Pancreas (tissue), 10 donors: ENCODE measurements around the gene PSMA6. TPM values are rescaled to one million over a fixed set of nuclear protein-coding genes. Genes with fewer than 3 reads are reported as not detected.

ENCODE experiments used
- ATAC-seq, 4 donors: fragments of 200-7000 bp; cut with Tn5 transposase; one replicate each; pipeline versions ENCODE4 v1.8.0 to v1.9.1; 2020; ENCODE audit warnings: mild to moderate bottlenecking in 4 of 4, moderate library complexity in 4 of 4
- DNase-seq, 6 donors: peaks; one replicate each; pipeline ENCODE4 v3.0.0-alpha.2; 2020
- FAIRE-seq: peaks from 2 replicates; lab custom pipeline; 2012; peaks lifted over from hg19 to GRCh38; lab: Jason Lieb, UNC
- H3K27ac ChIP-seq, 4 donors: fragments of 200-600 bp; sonication (generic); 1 replicate in 3 of 4; 2 replicates in 1 of 4; pipeline versions ENCODE4 v1.5.0 to v1.8.0; 2020
- H3K27me3 ChIP-seq, 4 donors: fragments of 200-600 bp; one replicate each; pipeline ENCODE4 v1.8.0; 2021
- H3K36me3 ChIP-seq, 3 donors: fragments of 200-600 bp; sonication (generic) in 1 of 3; one replicate each; pipeline versions ENCODE4 v1.5.0 to v1.8.0; 2020 to 2021
- H3K4me1 ChIP-seq, 3 donors: fragments of 200-600 bp; one replicate each; pipeline ENCODE4 v1.8.0; 2021
- H3K4me3 ChIP-seq, 4 donors: fragments of 200-600 bp; sonication (generic) in 2 of 4; one replicate each; pipeline versions ENCODE4 v1.5.0 to v1.8.0; 2020 to 2021
- H3K9me3 ChIP-seq, 4 donors: fragments of 200-600 bp; one replicate each; pipeline ENCODE4 v1.8.0; 2021
- CTCF ChIP-seq, 4 donors: fragments of 200-600 bp; sonication (generic) in 3 of 4; IDR thresholded peaks; one replicate each; pipeline versions ENCODE4 v1.5.0 to v1.8.0; 2021; ENCODE audit warnings: antibody characterized with exemption in 4 of 4
- WGBS, 2 donors: extraction: QIAGEN DNeasy Blood & Tissue Kit; methylation state at CpG; one replicate each; pipeline ENCODE4 v1.1.7; 2013; 5-methylcytosine and 5-hydroxymethylcytosine counted together
- intact Hi-C, 3 donors: fragments of 100-400 bp; cut with DNase I; formaldehyde crosslinking; loops; one replicate each; pipeline versions ENCODE4 v1.11.1 to v1.14.2; 2022
- polyA plus RNA-seq, 2 donors: library from polyadenylated mRNA; stranded (reverse); fragments of 200-250 nt; gene quantifications; one replicate each; pipeline ENCODE4 v1.2.3, GENCODE V29; 2013
- total RNA-seq, 6 donors: library from RNA; stranded (reverse); fragmentation: NEBNext Ultra II Directional in 4 of 6; extraction: Animal tissue kit (Norgen Biotek cat#: 25700) in 4 of 6; gene quantifications; one replicate each; pipeline versions ENCODE4 v1.2.1 to v1.2.4, GENCODE V29; 2021 to 2023
- donor health status: healthy with polysubstance abuse.
- donor health status: DM: no; HTN: no; CAD: no; lungs with moderate emphysema.
- donor health status: DM: no; HTN: no; CAD: no.
- donor health status: control.
- donor health status: control.
- donor health status: Bipolar disorder and iron deficiency.
- donor health status: DM: yes; HTN: yes; CAD: no.
- donor health status: DM: no; HTN: no; CAD: no.
- donor health status: DM: no; HTN: no; CAD: no.
- donor health status: DM: yes; HTN: yes; CAD: no.

The PSMA6 gene
- total RNA-seq (10 to 100 TPM; 41.4 to 71.3 (median 58.4) TPM), polyA plus RNA-seq (10 to 100 TPM; 41.2 to 83.3 TPM)

DNA sequence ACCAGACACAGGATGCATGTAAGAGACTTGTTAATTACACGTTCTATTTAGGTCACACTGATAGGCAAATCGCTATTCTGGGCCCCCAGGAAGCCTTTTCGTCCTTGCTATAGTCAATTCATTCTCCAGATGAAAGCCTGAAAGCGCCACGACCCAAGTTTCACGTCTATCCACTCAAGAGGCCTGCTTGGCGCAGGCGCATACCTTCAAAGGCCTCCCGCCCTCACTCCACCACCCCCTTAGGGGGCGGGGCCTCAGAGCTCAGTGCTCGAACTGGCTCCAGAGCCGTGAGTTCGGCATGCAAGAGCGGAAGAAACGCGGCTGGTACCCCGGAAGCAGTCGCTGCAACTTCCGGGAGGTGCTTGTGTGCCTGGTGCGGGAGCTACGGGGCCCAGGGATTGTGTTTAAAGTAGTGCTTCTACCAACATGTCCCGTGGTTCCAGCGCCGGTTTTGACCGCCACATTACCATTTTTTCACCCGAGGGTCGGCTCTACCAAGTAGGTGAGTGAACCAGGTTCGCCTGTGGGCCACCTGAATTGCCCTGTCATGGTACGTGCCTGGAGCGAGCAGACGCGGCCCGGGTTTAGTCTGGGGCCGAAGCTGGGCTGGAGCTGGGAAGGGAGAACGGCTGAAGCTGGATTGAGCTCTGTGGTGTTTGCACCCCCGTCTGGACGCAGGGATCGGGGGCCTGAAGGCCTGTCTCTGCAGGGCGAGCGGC is at the start of gene PSMA6:
Gene PSMA6 (plus strand): TSS at position 332 of the 719 bp plus-strand sequence. CDS start 95 bp downstream, at position 427.
- TF ChIP-seq CTCF (IDR thresholded peaks at IDR 0.05): no peak
- Histone ChIP-seq H3K27ac (peak within 1 kb of the TSS; percentile 51 to 84 (median 70)), H3K4me3 (peak within 1 kb of the TSS; percentile 64 to 98 (median 70)), H3K36me3 (no peaks in the 10 kb centered on the region), H3K9me3 (no peaks in the 10 kb centered on the region), H3K4me1 (peaks cover 0 to 33% (median 15%) of the 10 kb centered on the region in 3 donors), H3K27me3 (no peaks in the 10 kb centered on the region)
- intact Hi-C loops: no loop called here
- ATAC-seq: peak; percentile 98 to 99 (median 99)
- peak; percentile 84 for FAIRE-seq
- WGBS, 2 donors: 0% methylated on average over 40 of the region's 40 CpGs
- DNase-seq: peak; percentile 97 to 99 (median 99)

DNA sequence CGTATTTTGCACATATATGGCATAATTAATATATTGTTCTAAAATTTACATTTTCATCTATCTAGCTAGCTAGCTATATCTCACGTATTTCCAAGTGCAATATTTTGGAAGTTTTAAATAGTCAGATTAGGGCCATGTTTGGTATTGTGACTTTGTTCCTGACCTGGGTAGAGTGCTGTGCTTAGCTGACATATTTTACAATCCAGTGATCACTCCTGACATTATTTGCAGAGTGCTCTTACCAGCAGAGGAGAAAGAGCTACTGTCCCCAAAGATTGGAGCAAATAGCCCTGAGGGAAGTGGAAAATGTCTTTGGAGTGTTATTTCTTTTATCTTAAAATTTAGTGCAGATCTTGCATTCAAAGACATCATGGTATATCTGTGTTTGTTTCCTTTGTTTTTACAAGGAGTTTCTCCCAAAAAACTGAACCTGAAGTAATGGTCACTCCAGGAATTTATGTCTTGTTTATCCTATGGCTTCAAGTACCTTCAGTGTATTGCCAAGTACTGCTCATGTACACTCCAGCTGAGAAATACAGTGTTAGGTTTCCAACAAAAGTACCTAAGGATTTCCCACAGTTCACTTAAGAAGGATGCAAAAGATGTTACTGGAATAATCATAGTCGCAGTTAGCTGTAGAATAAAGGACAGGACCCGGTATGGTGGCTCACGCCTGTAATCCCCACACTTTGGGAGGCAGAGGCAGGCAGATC is 49.4 kb upstream of the PSMA6 start:
- no peak overlapping the region for H3K4me3 ChIP-seq
- H3K4me1 ChIP-seq: no peaks in the 10 kb centered on the region
- no peaks in the 10 kb centered on the region for H3K27me3 ChIP-seq
- FAIRE-seq: no peak
- no peak for DNase-seq
- WGBS, 2 donors: 91 to 93% methylated on average over 5 of the region's 5 CpGs
- TF ChIP-seq CTCF (IDR thresholded peaks at IDR 0.05): no peak
- H3K9me3 ChIP-seq: no peaks in the 10 kb centered on the region
- intact Hi-C loops: no loop called here
- H3K27ac ChIP-seq: no peak overlapping the region
- peak in 1 of 4 donors; percentile 60 for ATAC-seq
- H3K36me3 ChIP-seq: no peaks in the 10 kb centered on the region

GRCh38 chr14:35243956-35244355 is 48.2 kb upstream of the PSMA6 start:
- no peaks in the 10 kb centered on the region for H3K36me3 ChIP-seq
- no peak for TF ChIP-seq CTCF (IDR thresholded peaks at IDR 0.05)
- no peak overlapping the region for H3K4me3 ChIP-seq
- no peaks in the 10 kb centered on the region for H3K9me3 ChIP-seq
- ATAC-seq (no peak), DNase-seq (no peak), FAIRE-seq (no peak)
- no peak overlapping the region for H3K27ac ChIP-seq
- intact Hi-C loops: no loop called here
- H3K4me1 ChIP-seq: no peaks in the 10 kb centered on the region
- H3K27me3 ChIP-seq: no peaks in the 10 kb centered on the region
- WGBS, 2 donors: 76 to 90% methylated on average over 2 of the region's 2 CpGs

DNA sequence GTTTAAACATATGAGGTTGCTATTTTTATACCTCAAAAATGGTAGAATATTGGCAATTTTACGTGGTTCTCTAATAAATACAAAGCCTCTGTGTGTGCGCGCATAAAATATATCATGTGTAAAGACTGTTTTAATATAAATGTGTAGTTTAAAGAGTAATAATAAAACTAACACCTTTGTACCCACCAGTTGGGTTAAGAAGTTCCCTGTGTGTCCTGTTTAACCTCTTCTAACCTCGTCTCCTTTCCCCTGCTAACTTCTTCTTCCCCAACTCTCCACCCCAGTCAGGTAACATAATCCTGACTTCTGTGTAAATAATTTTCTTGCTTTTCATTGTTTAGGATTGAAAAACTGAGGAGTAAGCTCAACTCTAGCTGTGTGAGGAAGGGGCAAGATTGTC is 47.6 kb upstream of the PSMA6 start:
- intact Hi-C loops: no loop called here
- H3K4me3 ChIP-seq: no peak overlapping the region

More for the DNA sequence above, 47.6 kb upstream of the PSMA6 start:
- Histone ChIP-seq H3K27me3 (no peaks in the 10 kb centered on the region), H3K36me3 (no peaks in the 10 kb centered on the region), H3K27ac (no peak overlapping the region), H3K9me3 (no peaks in the 10 kb centered on the region), H3K4me1 (no peaks in the 10 kb centered on the region)
- TF ChIP-seq CTCF (IDR thresholded peaks at IDR 0.05): no peak
- no peak for FAIRE-seq
- no peak for ATAC-seq
- no peak for DNase-seq
- 83 to 97% methylated on average over 4 of the region's 4 CpGs for WGBS, 2 donors
